Activated CD4-positive, CD25-positive, alpha-beta regulatory T cell treated with anti-CD3 and anti-CD28 coated beads, Interleukin-2, amount 50 U/mL, for 24 hours (primary cell): ENCODE results near the gene TAGLN.

Experiments used
- ATAC-seq, 2 donors: fragments of 150-1000 bp; cut with Tn5 transposase; one replicate each; pipeline ENCODE4 v1.10.0; 2021; ENCODE audit warnings: mild to moderate bottlenecking in 1 of 2, moderate library complexity in 1 of 2

Gene TAGLN

DNA sequence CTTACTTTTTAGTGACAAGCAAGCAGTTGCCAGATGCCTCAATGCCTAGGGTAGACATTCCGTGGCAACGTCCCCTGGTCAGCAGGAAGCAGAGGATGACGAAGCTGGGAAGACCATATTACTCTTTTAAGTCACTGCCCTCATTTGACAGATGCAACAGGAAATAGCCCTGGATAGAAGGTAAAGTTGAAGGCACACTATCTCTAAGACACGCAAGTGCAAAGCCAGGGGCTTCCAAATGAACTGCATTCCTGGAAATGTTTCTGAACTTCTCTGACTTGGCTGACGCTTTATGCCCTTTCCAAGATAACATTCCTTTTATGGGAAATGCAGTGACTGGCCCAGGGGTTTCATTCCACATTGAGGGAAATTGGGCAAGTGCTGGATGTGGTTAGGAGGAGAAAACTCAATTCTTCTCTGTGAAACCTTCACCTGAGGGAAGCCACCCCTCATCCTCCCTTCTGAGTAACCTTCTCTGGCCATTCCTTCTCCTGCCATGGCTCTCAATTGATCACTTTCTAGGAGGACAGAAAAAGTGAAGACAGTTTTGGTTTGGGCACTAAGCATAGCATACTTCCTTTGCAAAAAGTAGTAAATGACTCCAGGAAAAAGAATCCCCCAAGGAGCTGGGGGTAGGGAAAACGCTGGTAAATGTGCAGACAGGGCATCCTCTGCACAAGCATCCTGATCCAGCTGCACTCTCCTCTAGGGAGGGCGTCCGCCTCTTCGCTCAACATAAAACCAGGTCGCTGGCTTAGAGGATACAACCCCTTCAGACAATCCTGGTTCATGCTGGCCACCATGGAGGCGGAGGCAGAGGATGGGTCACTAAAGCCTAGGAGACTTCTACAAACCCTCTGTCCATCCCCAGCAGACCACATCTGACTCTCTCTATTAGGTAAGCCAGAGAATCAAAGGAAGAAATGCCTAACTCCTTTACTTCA lies 18.2 kb downstream of the TAGLN start:
- ATAC-seq = no peak

DNA sequence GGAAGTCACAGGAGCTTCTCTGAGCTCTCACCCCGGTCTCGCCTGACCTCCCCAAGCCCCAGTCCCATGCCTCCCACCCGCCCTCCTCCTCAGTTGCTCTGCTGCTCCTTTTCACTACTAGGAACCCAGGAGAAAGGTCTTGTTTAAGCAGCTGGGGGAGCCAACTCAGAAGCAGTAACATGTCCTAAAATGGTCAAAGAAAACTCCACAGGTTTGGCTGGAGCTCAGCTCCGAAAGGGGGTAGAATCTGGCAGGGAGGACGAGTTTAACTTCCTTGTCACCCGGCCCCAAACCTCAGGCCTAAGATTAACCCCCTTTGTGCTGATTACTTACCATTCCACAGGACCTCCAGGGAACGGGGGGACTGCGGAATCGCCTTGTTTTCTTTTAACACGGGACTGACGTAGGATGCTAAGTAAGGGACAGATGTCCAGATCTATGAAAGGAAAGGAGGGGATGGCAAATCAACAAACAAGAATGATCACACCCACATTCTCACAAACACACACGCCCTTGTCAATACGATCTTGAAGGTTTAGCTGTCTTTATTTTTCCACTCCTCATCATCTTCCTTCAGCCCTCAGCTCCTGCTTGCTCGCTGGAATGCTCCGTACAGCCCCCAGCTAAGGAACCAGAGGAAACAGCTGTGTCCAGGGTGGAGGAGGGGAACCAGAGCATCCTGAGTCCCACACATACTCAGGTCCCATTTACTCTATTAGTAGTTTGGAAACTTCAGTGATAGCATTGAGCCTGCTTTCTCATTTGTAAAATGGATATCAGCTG lies 19.2 kb downstream of the TAGLN start:
- no peak for ATAC-seq

DNA sequence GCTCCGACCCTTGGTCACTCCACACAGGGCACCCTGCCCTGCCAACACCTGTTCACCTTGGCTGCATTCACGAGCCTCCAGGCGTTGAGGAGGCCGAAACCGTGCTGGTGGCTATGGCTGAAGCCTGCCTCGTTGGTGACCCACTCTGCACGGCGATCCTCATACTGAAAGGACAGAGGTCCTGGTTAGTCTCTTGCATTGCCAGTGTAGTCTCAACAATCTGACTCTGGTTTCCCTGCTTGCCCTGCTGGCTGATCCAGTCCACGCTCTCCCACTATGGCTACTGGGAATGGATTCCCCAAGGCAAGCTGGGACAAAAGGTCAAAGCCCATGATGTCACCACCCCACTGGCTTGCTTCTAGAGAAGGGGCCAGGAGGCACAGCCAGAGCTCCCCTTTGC lies 19.8 kb downstream of the TAGLN start:
- no peak for ATAC-seq

DNA sequence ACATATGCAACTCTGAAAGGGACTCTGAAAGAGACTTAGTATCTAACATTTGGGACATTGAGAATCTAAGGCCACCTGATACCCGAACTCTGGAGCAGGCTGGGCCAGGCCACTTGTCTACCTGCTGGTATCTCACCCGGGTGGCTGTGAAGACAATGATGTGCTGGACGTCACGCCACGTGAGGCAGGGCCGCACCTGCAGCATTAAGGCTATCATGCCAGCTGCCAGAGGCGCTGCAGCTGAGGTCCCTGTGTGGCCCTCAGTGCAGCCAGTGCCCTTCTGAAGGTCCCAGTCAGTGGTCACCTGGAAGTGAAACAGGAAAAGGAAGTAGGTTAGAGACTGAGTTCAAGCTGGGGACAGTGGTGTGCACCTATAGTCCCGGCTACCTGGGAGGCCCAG lies 20.3 kb downstream of the TAGLN start:
- ATAC-seq = no peak

DNA sequence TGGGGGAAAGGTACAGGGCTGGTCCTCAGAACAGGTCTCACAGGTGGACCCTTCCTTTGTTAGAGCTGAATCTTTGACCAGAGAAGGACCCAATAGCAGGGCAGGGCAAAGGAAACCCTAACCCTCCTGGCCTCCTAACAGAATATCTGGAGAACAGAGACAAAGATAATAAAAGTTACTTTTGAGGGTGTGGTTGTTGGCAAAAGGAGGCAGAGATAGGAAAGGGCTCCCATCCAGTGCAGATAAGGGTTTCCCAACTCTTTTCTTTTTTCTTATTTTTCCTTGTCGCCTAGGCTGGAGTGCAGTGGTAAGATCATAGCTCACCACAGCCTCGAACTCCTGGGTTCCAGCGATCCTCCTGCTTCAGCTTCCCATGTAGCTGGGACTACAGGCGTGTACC lies 20.8 kb downstream of the TAGLN start:
- no peak for ATAC-seq

DNA sequence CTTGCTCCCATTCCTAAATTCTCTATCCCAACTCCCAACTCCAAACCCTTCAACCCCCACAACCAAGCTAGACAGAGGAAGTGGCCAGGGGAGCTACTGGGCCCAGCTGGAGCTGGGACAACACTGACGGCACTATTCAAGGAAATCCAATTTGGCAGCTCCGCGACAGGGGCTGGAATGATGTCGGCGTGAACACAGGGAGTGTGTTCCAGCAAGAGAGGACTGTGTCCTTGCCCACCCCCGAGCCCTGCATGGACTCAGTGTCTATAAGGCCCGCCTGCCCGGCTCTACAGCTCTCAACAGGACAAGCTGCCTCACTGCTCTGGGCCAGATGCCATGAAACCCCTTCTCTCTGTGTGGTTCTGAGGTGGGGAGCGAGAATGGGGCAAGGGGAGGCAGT lies 21.4 kb downstream of the TAGLN start:
- ATAC-seq = no peak

DNA sequence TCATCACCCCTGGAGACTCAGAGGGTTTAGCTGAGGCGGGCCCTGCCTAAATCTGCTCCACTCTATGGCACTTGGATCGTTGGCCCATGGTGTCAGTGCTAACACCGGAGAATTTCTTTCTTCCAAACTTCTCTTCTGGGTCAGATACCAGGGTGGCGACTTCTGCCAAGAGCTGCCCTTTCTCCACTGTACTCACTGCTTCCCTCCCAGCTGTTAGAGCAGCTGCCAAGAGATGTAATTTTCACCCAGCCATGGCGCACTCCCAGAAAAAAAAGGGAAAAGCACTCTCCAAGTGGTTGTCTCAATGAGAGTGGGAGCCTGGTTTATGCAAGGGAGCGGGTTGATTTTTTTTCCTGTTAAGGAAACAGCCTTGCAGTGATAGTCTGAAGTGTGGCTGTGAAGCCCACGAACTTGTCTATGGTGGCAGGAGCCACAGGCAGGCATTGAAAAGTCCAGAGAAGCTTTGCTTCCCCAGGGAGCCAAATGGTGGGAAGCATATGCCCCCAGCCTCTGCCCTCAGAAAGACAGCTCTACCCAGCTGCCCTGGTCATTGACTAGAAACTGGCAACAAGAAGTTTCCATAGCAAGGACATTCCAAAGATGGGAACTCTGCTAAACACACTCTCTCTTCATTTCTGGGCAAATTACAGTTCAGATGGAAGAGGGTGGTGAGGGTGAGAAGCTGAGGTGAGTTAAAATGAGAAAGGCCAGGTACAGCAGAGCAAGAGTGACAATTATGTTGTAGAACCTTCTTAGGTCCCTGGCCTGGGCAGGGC lies 22.0 kb downstream of the TAGLN start:
- ATAC-seq = no peak

DNA sequence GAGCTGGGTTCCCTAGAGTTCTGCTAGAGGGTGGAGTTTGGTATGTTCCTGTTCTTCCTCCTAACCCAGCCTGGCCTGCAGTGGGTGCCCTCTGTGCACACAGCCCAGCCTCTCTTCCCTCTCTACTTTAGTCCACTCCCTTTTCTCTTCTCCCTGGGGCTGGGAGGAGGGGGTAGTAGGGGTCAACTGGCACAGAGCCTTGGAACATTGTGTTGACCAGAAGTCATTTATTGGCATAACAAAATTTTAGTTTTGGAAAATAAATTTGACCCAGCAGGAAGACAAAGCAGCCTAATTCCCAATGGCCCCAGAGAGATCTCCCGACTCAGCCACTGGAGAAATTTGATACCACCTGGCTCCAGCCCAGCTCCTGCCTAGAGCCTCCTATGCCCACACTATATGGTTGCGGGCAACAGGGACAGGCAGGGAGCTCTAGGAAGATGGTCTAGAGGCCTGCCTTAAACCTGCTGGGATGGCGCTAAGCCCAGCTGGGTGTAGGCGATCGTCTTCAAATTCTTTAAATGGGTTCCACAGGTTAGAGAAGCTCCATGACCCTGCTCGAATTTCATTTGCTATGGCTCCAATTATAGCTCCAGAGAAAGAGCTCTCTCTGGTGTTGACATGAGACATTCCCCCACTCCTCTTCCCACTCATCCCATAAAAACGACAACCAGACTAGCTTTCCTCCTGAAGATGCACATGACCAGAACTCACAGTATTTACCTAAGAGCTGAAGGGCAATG lies 22.8 kb downstream of the TAGLN start:
- ATAC-seq = no peak

DNA sequence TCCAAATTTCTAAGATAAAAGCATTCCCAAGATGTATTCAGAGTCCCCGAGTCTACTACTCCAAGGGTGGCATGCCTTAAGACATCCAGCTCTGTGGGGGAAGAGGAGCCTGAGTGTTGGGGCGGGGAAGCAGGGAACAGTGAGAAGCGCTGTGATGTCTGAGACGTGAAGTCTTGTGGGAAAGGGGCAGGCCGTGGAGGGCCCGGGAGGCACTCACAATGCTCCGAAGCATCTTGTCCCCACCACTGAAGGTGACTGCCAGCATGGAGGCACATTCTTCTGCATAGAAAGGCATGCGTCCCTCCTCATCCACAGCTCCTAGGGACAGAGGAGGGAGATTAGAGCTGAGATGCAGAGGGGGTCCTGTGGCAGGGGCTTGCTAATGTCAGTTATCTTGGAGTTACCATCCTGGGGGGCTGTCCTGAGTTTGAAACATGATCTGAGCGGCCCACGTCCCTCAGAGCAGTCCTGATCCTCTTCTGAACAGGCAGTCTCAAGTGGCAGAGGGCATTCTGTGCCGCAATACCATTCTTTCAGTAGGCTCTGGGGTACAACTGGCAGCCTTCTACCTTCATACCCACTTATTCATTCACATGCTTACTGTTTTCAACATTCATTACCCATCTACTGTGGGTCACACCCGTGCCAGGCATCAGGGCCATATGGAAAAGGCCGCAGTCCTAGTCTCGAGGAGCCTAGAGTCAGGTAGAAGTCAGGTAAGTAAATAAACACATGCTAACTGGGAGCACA lies 24.0 kb downstream of the TAGLN start:
- no peak for ATAC-seq

DNA sequence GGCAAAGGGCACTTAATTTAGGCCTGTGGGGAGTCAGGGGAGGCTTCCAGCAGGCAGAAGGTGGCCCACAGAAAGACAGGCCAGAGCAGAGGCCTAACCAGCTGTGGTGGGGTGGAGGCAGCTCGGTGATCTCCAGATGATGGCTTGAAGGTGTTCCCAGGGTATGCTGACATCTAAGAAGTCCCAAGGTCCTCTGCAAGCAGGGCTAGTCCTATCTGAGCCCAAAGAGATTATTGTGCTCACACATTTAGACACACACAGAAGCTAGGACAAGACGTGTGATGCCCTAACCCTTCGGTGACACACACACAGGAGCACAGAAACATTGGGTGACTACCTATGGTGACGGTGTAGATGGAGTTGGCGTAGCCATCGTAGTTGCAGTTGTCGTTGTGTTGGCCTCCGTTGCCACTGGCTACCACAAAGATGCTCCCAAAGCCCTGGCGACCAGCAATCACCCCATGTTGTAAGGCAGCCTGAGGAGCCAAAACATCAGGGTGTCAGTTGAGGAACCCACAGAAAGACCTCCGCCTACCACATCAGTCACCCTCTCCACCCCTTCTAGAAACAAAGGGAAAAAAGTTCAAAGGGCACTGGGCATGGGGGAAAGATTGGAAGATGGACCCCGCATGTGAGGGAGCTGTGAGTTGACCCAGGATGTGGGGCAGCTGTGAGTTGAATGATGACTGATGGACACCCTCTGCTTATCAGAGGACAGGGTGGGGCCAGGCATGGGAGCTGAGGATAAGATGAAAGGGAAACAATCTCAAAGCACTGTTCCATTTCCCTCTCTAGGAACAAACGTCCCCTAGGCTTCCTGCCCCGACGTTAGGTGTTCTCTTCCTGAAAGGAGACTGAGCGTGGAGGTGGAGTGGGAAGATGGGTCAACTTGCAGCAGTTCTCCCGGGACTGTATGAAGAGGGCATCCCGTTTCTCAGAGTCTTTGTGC lies 24.8 kb downstream of the TAGLN start:
- no peak for ATAC-seq

DNA sequence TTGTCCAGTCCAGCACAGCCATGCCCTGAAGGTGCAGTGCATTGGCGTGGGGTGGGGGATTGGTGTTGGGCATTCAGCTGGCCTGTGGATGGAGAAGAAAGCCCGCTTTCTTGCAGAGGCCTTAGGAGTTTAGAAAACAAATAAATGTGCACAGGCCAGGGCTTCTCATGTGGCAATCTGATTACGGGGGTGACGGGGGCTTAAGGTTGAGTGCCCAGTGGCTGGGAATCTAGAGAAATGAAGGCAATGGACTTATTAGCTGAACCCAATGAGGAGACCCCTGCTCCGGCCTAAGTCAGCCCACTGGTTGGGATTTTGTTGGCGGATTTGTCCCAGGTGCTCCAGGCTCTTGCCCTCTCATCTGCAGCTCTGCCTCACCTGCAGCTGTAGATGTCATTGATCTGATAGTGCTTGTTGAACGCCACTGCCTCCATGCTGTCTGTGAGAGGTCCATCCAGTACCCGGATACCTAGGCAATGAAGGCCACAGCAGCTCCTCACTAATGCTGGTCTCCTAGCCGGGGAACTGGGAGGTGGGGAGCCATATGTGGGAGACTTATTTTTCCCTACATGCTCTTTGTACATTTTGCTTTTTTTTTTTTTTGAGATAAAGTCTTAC lies 26.5 kb downstream of the TAGLN start:
- no peak for ATAC-seq

DNA sequence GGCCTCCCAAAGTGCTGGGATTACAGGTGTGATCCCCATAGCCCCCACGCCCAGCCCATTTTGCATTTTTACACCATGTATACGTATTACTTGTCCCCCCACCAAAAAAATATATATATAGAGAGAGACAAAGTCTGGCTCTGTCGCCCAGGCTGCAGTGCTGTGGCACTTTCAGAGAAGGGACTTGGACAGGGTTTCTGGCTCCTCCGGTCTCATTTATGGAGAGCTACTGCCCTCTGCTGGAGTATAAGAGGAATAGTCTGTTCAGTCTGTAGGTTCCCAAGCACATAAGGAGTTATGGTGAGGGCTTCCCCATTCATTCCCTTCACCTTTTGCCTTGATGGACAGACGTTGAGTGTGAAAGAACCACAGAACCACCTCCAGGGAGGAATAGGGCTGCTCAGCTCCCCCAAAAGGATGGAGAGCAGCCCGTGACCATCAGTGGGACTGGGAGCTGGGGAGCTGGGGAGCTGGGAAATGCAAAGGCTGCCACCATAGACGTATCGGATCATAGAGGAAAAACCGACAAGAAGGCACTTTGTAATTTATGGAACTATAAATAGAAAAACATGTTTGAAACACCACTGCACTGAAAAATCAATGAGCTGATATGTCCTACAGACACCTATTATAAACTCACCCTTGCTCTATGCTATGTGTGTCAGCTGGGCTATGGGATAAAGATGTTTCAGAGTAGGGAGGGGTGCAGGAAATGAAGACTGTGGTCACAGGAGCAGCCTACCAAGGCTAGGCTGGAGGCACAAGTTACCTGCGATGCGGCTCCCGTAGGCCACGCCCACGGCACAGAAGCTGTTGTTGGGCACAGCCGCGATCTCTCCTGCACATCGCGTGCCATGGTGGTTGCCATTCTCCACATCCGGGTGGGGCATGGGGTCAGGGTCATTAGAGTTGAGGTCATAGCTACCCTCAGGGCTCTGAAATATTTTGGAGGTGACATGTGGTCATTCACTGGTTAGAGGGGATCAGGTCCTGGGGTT lies 27.5 kb downstream of the TAGLN start:
- ATAC-seq = peak; percentile 50 to 51

DNA sequence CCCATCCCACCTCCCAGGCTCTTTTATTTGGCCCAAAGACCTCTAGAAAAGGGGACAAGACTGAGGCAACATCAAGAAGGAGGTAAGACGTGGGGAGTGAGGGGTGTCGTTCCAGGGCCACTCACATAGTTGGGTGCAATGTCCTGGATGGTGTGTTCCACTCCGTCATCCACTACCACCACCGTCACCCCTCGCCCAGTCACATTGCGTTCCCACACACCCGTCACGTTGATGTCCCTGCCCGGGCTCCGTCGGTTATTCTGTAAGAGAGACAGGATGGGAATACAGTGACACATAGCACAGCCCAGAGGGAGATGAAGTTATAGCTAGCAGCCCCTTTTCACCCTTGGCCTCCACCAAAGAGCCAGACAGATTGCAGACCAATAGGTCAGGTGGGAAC lies 28.9 kb downstream of the TAGLN start:
- no peak for ATAC-seq

DNA sequence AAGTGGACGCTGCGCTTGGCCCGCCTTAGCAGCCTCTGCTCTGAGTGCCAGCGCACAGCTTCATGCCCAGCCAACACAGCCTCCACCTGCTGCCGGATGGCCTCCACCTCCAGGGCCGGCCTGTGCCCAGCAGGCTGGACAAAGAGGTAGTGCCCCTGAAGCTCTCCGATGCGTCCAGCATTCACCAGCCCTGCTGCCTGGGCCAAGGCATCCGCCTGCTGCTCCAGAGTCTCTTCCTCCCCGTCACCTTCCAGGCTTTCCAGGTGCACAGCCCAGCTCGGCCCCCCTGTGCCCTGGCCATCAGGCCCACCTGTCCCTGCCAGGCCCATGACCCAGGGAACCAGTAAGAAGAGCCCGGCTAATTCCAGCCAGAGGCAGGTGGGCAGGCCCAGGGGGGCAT lies 30.2 kb downstream of the TAGLN start:
- no peak for ATAC-seq

DNA sequence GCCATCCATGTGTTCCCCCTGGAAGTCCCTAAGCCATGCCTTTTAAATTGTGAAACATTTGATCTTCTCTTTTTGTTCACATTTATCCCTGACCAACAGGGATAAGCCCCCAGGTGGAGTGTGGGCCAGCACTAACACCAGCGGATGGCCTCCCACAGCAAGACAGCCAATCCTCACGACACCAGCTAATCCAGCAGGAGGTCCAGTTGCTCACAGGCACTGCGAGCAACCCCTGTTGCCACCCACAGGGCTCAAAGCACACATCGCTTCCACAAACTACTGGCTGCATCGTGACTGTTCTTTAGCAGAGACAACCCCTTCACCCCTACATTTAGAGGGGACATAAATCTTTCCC lies 30.7 kb downstream of the TAGLN start:
- peak; percentile 1 for ATAC-seq

DNA sequence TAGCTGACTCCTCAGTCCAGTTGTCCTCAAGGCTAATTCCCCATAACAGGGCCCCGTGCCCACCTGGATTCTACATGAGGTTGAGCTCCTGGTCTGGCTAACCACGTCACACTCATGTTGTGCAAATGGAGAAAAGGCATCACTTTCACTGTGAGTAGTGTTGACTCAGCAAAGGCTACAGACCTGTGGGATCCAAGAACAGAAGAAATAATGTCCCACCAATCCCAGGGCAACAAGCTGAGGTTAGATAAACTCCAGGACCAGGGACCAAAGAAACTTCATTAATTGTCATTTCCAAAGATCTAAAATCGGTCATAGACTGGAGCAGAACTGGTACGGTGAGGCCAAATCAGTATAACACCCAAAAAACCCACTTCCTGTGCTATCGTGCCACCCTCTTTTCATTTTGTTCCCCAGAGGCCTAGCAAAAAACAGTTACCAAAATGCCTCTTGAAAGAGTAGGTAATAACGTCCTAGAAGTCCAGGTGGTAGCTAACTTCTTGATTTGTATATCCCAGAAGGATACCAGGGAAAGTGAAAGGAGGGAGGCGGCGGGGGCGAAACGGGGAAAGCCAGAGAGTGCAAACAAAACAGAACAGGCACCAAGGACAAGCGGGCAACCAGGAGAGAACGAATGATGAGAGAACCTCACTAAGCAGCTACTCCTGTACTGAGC lies 31.3 kb downstream of the TAGLN start:
- peak; percentile 51 to 60 for ATAC-seq

DNA sequence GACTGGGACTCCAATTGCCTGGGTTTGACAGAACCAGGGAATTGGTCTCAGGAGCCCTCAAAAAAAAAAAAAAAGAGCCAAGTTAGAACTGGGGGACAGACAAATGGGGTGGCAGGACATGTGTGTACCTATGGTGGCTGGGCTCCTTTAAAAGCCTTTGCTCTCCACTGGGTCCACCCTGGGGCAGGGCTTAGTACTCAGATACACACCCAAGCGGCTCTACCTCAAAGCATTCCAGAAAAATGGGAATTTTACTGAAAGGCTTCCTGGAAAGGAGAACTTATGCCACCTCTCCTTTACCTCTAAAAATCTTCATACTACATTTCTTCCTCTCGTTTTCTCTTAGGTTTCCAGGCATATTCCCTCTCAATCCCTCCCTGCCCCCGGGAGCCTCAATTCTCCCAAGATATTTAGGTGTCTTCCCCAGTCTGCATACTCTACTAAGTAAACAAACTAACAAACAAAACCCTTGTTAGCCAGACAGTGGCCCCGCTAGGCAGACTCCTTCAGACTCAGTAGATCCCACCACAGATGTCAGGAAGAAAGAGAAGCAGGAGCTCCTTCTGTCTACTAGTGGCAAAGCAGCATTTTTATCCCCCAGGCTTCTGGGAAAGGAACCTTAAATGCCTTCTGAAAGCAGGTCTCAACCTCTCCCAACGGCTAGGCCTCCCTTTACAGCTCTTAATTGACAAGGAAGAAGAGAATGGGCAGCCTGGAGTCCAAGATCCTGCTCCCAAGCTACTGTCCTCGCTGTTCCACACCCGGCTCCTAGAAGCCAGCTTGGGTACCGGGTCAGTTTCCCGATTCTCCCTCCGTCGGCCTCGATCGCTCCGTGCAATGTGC lies 32.0 kb downstream of the TAGLN start:
- no peak for ATAC-seq

DNA sequence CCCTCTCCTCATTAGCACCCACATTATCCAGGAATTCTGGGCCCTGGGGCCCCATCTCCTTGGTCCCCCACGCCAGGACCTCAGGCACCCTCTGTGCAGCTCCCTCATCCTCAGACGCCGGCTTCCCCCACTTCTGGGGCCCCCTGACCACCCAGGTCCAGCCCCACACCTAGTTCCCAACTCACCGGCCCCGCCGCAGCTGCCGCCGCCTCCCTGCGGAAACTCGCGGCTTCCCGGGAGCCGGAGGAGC lies 32.6 kb downstream of the TAGLN start, which contains the start of gene PCSK7:
TSS of gene PCSK7 (minus strand) at position 232 of the 250 bp plus-strand sequence. CDS start 2,229 bp downstream, outside the sequence.
- ATAC-seq = no peak
